Measurements from ENCODE around the gene ARHGAP36. TPM values are rescaled to one million over a fixed set of nuclear protein-coding genes. Genes with fewer than 3 reads are reported as not detected.

ARHGAP36 gene
- total and polyA plus RNA-seq, 9 of the 15 experiments (the other 6 are each of a cell fraction or from before 2014, with no cell fraction given) = not detected

DNA sequence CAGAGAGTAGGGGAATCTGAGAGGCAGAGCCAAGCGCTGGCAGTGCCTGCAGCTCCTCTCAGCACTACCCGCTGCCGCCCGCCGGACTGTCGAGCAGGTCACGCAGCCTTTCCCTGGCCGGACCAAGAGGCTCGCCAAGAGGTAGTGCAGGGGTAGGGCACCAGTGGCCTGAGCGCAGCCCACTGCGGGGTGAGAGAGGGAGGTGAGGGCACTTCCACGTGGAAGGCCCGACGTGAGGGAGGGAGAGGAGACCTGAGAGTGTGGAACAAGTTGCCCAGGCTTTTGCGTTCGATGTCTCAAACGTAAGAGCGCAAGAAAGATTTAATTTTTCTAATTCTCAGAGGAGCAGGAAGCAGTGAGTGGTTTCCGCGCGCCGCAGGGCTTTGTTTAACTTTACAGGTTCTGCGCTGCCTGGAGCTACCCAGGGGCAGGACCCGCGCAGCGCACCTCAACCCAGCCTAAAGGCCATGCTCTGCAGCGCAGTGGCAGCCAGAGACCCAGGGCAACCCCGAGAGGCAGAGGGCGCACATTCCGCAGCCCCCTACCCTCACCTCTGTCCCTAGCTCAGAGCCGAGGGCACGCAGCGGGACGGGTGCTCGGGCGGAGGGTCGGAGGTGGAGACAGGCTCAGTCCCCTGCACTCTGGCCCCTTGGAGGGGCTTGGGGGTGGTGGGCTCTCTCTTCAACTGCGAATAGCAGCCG, 14.9 kb downstream of the ARHGAP36 start (continued):
- TF ChIP-seq, protein P1, sequence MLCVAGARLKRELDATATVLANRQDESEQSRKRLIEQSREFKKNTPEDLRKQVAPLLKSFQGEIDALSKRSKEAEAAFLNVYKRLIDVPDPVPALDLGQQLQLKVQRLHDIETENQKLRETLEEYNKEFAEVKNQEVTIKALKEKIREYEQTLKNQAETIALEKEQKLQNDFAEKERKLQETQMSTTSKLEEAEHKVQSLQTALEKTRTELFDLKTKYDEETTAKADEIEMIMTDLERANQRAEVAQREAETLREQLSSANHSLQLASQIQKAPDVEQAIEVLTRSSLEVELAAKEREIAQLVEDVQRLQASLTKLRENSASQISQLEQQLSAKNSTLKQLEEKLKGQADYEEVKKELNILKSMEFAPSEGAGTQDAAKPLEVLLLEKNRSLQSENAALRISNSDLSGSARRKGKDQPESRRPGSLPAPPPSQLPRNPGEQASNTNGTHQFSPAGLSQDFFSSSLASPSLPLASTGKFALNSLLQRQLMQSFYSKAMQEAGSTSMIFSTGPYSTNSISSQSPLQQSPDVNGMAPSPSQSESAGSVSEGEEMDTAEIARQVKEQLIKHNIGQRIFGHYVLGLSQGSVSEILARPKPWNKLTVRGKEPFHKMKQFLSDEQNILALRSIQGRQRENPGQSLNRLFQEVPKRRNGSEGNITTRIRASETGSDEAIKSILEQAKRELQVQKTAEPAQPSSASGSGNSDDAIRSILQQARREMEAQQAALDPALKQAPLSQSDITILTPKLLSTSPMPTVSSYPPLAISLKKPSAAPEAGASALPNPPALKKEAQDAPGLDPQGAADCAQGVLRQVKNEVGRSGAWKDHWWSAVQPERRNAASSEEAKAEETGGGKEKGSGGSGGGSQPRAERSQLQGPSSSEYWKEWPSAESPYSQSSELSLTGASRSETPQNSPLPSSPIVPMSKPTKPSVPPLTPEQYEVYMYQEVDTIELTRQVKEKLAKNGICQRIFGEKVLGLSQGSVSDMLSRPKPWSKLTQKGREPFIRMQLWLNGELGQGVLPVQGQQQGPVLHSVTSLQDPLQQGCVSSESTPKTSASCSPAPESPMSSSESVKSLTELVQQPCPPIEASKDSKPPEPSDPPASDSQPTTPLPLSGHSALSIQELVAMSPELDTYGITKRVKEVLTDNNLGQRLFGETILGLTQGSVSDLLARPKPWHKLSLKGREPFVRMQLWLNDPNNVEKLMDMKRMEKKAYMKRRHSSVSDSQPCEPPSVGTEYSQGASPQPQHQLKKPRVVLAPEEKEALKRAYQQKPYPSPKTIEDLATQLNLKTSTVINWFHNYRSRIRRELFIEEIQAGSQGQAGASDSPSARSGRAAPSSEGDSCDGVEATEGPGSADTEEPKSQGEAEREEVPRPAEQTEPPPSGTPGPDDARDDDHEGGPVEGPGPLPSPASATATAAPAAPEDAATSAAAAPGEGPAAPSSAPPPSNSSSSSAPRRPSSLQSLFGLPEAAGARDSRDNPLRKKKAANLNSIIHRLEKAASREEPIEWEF (CRISPR knock-in tag; IDR thresholded peaks at IDR 0.05) = no peak
- TF ChIP-seq EZH2 (IDR thresholded peaks at IDR 0.05; ENCODE audit: borderline replicate concordance, low read depth, low read length) = no peak

GRCh38 chrX:131073607-131074006, 15.5 kb downstream of the ARHGAP36 start:
- DNase-seq (ENCODE audit: extremely low read depth in 1 of 4, low spot score in 3 of 4) = no peak
- Histone ChIP-seq H3K9me1 (ENCODE audit: control insufficient read depth, insufficient read depth, low read length) (no peaks in the 10 kb centered on the region), H3K27me3 (ENCODE audit: control insufficient read depth in 2 of 2, insufficient read depth in 2 of 2, low read length in 2 of 2) (peaks cover 0 to 22% of the 10 kb centered on the region in 2 experiments; a peak in 3 of 5 replicates), H3K79me2 (ENCODE audit: control insufficient read depth, insufficient read depth, low read length) (no peaks in the 10 kb centered on the region), H3K4me3 (no peak overlapping the region), H3K27ac (ENCODE audit: extremely low read depth, low read depth, low read length) (no peak overlapping the region), H2AFZ (ENCODE audit: low read depth, low read length) (no peak overlapping the region), H4K20me1 (replicated peaks; ENCODE audit: control insufficient read depth, insufficient read depth, low read length) (no peaks in the 10 kb centered on the region), H3K4me1 (replicated peaks in 1 of 2; ENCODE audit: control insufficient read depth in 2 of 2, insufficient read depth in 2 of 2, low read length in 2 of 2) (no peaks in the 10 kb centered on the region), H3K9ac (ENCODE audit: insufficient read depth in 1 of 2, low read depth in 2 of 2, low read length in 2 of 2) (no peak overlapping the region), H3K4me2 (ENCODE audit: insufficient read depth, low read length) (no peak overlapping the region), H3K9me3 (replicated peaks; ENCODE audit: control insufficient read depth, insufficient read depth, low read depth, low read length) (no peaks in the 10 kb centered on the region), H3K36me3 (ENCODE audit: control insufficient read depth, insufficient read depth, low read length) (no peaks in the 10 kb centered on the region)
- FAIRE-seq = no peak
- BruUV-seq (replicated peaks) = no TSS peak
- no peak for ATAC-seq
- ChIA-PET POLR2A (no interaction called here), CTCF (ENCODE audit: low intra/inter-chr PET ratio) (no interaction called here)
- in situ Hi-C loops (cut with MboI) = no loop called here
- TF ChIP-seq, protein P2, sequence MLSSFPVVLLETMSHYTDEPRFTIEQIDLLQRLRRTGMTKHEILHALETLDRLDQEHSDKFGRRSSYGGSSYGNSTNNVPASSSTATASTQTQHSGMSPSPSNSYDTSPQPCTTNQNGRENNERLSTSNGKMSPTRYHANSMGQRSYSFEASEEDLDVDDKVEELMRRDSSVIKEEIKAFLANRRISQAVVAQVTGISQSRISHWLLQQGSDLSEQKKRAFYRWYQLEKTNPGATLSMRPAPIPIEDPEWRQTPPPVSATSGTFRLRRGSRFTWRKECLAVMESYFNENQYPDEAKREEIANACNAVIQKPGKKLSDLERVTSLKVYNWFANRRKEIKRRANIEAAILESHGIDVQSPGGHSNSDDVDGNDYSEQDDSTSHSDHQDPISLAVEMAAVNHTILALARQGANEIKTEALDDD (IDR thresholded peaks at IDR 0.05) = no peak
- no peak for TF ChIP-seq POLR3G (IDR thresholded peaks at IDR 0.05; ENCODE audit: extremely low read depth, insufficient read length, insufficient replicate concordance)
- no peak for TF ChIP-seq CEBPG (CRISPR knock-in tag; IDR thresholded peaks at IDR 0.05)
- TF ChIP-seq CEBPG (tag; conservative IDR thresholded peaks at IDR 0.05 in 1 of 2, IDR thresholded peaks at IDR 0.05 in 1 of 2) = peak in 1 of 2 experiments; percentile 25; a peak in 1 of 4 replicates
- TF ChIP-seq EHMT2 (IDR thresholded peaks at IDR 0.05) = no peak
- intact Hi-C loops (cut with micrococcal nuclease) = no loop called here
- 4% methylated on average over 3 of the region's 4 CpGs for WGBS (ENCODE audit: insufficient coverage, low coverage, missing lambda C conversion rate)

Data from K562 (cell line).